ENCODE measurements around the gene AHNAK.

Gene AHNAK

GRCh38 chr11:62444236-62444833, 102.3 kb downstream of the AHNAK start:
- no peaks in the 10 kb centered on the region for H3K79me2 ChIP-seq (ENCODE audit: control insufficient read depth, insufficient read depth, low read length, unreplicated experiment)
- H3K4me3 ChIP-seq (ENCODE audit: low read depth, low read length) = peak overlapping the region; percentile 89
- peak overlapping the region; percentile 79 for H2AFZ ChIP-seq (ENCODE audit: low read length, unreplicated experiment)
- peaks cover 34% of the 10 kb centered on the region for H3K4me1 ChIP-seq (ENCODE audit: control insufficient read depth, insufficient read depth, low read length, unreplicated experiment)
- no peaks in the 10 kb centered on the region for H3K36me3 ChIP-seq (ENCODE audit: insufficient read depth, low read length)
- no peaks in the 10 kb centered on the region for H3K27me3 ChIP-seq (ENCODE audit: insufficient read depth, low read length)
- H3K27ac ChIP-seq (ENCODE audit: low read depth, low read length) = peak overlapping the region; percentile 87

- Histone ChIP-seq H3K27ac (ENCODE audit: low read depth, low read length) (peak overlapping the region; percentile 87), H3K36me3 (ENCODE audit: insufficient read depth, low read length) (no peaks in the 10 kb centered on the region), H3K4me1 (ENCODE audit: control insufficient read depth, insufficient read depth, low read length, unreplicated experiment) (peaks cover 32% of the 10 kb centered on the region), H3K27me3 (ENCODE audit: insufficient read depth, low read length) (no peaks in the 10 kb centered on the region), H3K4me3 (ENCODE audit: low read depth, low read length) (peak overlapping the region; percentile 89), H3K79me2 (ENCODE audit: control insufficient read depth, insufficient read depth, low read length, unreplicated experiment) (no peaks in the 10 kb centered on the region), H2AFZ (ENCODE audit: low read length, unreplicated experiment) (peak overlapping the region; percentile 79)
Measured at GRCh38 chr11:62443390-62444235, 103.0 kb downstream of the AHNAK start.

GRCh38 chr11:62439785-62440602, 106.6 kb downstream of the AHNAK start:
- Histone ChIP-seq H3K4me1 (ENCODE audit: control insufficient read depth, insufficient read depth, low read length, unreplicated experiment) (peaks cover 26% of the 10 kb centered on the region), H3K36me3 (ENCODE audit: insufficient read depth, low read length) (no peaks in the 10 kb centered on the region), H3K27ac (ENCODE audit: low read depth, low read length) (peak overlapping the region; percentile 54), H2AFZ (ENCODE audit: low read length, unreplicated experiment) (peak overlapping the region; percentile 83), H3K27me3 (ENCODE audit: insufficient read depth, low read length) (no peaks in the 10 kb centered on the region), H3K4me3 (ENCODE audit: low read depth, low read length) (peak overlapping the region; percentile 44), H3K79me2 (ENCODE audit: control insufficient read depth, insufficient read depth, low read length, unreplicated experiment) (no peaks in the 10 kb centered on the region)

GRCh38 chr11:62438641-62439040, 108.0 kb downstream of the AHNAK start:
- Histone ChIP-seq H3K79me2 (ENCODE audit: control insufficient read depth, insufficient read depth, low read length, unreplicated experiment) (no peaks in the 10 kb centered on the region), H3K27ac (ENCODE audit: low read depth, low read length) (no peak overlapping the region), H3K36me3 (ENCODE audit: insufficient read depth, low read length) (no peaks in the 10 kb centered on the region), H3K27me3 (ENCODE audit: insufficient read depth, low read length) (no peaks in the 10 kb centered on the region), H3K4me3 (ENCODE audit: low read depth, low read length) (no peak overlapping the region), H3K4me1 (ENCODE audit: control insufficient read depth, insufficient read depth, low read length, unreplicated experiment) (peaks cover 16% of the 10 kb centered on the region), H2AFZ (ENCODE audit: low read length, unreplicated experiment) (no peak overlapping the region)

GRCh38 chr11:62437616-62438015, 109.0 kb downstream of the AHNAK start:
- Histone ChIP-seq H3K79me2 (ENCODE audit: control insufficient read depth, insufficient read depth, low read length, unreplicated experiment) (no peaks in the 10 kb centered on the region), H3K4me3 (ENCODE audit: low read depth, low read length) (no peak overlapping the region), H3K27me3 (ENCODE audit: insufficient read depth, low read length) (no peaks in the 10 kb centered on the region), H2AFZ (ENCODE audit: low read length, unreplicated experiment) (no peak overlapping the region), H3K4me1 (ENCODE audit: control insufficient read depth, insufficient read depth, low read length, unreplicated experiment) (peaks cover 12% of the 10 kb centered on the region), H3K36me3 (ENCODE audit: insufficient read depth, low read length) (no peaks in the 10 kb centered on the region), H3K27ac (ENCODE audit: low read depth, low read length) (no peak overlapping the region)

- Histone ChIP-seq H3K36me3 (ENCODE audit: insufficient read depth, low read length) (no peaks in the 10 kb centered on the region), H3K27ac (ENCODE audit: low read depth, low read length) (no peak overlapping the region), H3K4me1 (ENCODE audit: control insufficient read depth, insufficient read depth, low read length, unreplicated experiment) (peaks cover 23% of the 10 kb centered on the region), H3K79me2 (ENCODE audit: control insufficient read depth, insufficient read depth, low read length, unreplicated experiment) (no peaks in the 10 kb centered on the region), H3K4me3 (ENCODE audit: low read depth, low read length) (no peak overlapping the region), H2AFZ (ENCODE audit: low read length, unreplicated experiment) (no peak overlapping the region), H3K27me3 (ENCODE audit: insufficient read depth, low read length) (no peaks in the 10 kb centered on the region)
Measured at GRCh38 chr11:62435846-62436660, 110.6 kb downstream of the AHNAK start.

- H2AFZ ChIP-seq (ENCODE audit: low read length, unreplicated experiment) = no peak overlapping the region
- H3K27ac ChIP-seq (ENCODE audit: low read depth, low read length) = no peak overlapping the region
- H3K27me3 ChIP-seq (ENCODE audit: insufficient read depth, low read length) = no peaks in the 10 kb centered on the region
- H3K4me1 ChIP-seq (ENCODE audit: control insufficient read depth, insufficient read depth, low read length, unreplicated experiment) = peaks cover 19% of the 10 kb centered on the region
- H3K36me3 ChIP-seq (ENCODE audit: insufficient read depth, low read length) = no peaks in the 10 kb centered on the region
- H3K4me3 ChIP-seq (ENCODE audit: low read depth, low read length) = no peak overlapping the region
- no peaks in the 10 kb centered on the region for H3K79me2 ChIP-seq (ENCODE audit: control insufficient read depth, insufficient read depth, low read length, unreplicated experiment)
Measured at GRCh38 chr11:62433904-62434276, 112.7 kb downstream of the AHNAK start.

- Histone ChIP-seq H3K4me1 (ENCODE audit: control insufficient read depth, insufficient read depth, low read length, unreplicated experiment) (peaks cover 24% of the 10 kb centered on the region), H3K27me3 (ENCODE audit: insufficient read depth, low read length) (no peaks in the 10 kb centered on the region), H3K79me2 (ENCODE audit: control insufficient read depth, insufficient read depth, low read length, unreplicated experiment) (no peaks in the 10 kb centered on the region), H3K36me3 (ENCODE audit: insufficient read depth, low read length) (no peaks in the 10 kb centered on the region), H3K27ac (ENCODE audit: low read depth, low read length) (no peak overlapping the region), H3K4me3 (ENCODE audit: low read depth, low read length) (no peak overlapping the region), H2AFZ (ENCODE audit: low read length, unreplicated experiment) (no peak overlapping the region)
Measured at GRCh38 chr11:62433141-62433903, 113.3 kb downstream of the AHNAK start.

GRCh38 chr11:62432695-62433094, 113.9 kb downstream of the AHNAK start:
- H3K27ac ChIP-seq (ENCODE audit: low read depth, low read length) = no peak overlapping the region
- H3K4me1 ChIP-seq (ENCODE audit: control insufficient read depth, insufficient read depth, low read length, unreplicated experiment) = peaks cover 30% of the 10 kb centered on the region
- no peaks in the 10 kb centered on the region for H3K36me3 ChIP-seq (ENCODE audit: insufficient read depth, low read length)
- H3K27me3 ChIP-seq (ENCODE audit: insufficient read depth, low read length) = no peaks in the 10 kb centered on the region
- H2AFZ ChIP-seq (ENCODE audit: low read length, unreplicated experiment) = no peak overlapping the region
- no peak overlapping the region for H3K4me3 ChIP-seq (ENCODE audit: low read depth, low read length)
- H3K79me2 ChIP-seq (ENCODE audit: control insufficient read depth, insufficient read depth, low read length, unreplicated experiment) = no peaks in the 10 kb centered on the region
